Occipital lobe (tissue), 2 donors: ENCODE results near the gene FER1L5. TPM values are rescaled to one million over a fixed set of nuclear protein-coding genes. Genes with fewer than 3 reads are reported as not detected.
A peak's percentile ranks its signal among the peaks of the same experiment; 100 is the strongest.

Experiments used
- DNase-seq: peaks from one replicate; lab custom pipeline; 2025; lab: John Stamatoyannopoulos, UW
- total RNA-seq: library from RNA; depleted of rRNA; stranded (reverse); fragments of >200 nt; gene quantifications from one replicate; pipeline ENCODE4 v1.2.3, GENCODE V29; 2014

FER1L5 gene
- 0.47 TPM for total RNA-seq

DNA sequence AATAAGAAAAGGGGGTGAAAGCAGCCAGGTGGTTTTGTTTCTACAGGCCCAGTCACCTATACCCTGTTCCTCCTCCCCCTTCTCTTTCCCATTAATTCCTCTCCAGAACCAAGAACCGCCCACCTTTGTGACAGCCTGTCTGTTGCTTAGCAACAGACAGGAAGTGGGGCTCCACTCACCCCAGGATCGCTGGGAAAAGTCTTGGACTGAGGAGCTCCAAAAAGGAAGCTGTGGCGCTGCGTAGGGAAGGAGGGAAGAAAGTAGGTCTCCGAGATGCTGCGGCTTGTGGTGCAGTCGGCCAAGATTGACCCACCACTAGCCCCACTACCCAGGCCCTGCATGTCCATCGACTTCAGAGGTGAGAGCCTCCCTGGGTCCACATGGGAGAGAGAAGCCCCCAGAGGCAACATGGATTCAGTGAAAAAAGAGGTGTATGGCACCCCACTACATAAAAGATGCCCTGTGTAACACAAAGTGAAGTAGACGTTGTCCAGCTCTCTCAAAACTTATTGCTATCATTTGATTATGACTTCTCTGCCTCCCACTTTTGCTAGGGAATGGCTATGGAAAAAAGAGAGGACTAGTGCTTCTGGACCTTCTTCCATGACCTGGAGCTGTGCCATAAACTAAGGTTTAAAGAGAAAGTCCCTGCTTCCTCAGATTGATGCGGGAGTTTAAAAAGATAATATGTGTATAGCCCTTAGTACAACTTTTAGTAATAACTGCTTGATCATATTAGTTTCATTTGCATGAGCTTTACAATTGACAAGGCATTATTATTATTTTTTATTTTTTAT, at the start of gene FER1L5:
FER1L5 (plus strand) TSS at position 201 of the 797 bp plus-strand sequence; CDS start at position 274, 73 bp downstream.
- DNase-seq: peak; percentile 47

DNA sequence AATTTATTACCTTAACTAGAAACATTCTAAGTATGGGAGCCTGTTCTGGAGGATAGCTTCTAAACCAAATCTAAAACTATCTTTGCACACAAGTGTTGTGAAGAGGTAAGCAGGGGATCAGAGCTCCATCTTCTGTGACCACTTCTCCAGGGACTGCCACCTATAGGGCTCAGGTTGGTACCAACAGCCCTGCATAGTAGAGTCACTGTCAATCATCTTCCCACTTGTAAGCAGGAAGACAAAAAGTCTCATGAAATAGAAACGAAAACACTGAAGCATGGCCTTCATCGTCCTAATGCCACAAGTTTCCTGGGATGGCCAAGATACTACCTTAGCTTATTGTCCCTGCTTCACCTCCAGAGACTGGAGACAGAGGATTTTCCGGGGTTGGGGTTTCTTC, 48.3 kb upstream of the FER1L5 start:
- DNase-seq: no peak

DNA sequence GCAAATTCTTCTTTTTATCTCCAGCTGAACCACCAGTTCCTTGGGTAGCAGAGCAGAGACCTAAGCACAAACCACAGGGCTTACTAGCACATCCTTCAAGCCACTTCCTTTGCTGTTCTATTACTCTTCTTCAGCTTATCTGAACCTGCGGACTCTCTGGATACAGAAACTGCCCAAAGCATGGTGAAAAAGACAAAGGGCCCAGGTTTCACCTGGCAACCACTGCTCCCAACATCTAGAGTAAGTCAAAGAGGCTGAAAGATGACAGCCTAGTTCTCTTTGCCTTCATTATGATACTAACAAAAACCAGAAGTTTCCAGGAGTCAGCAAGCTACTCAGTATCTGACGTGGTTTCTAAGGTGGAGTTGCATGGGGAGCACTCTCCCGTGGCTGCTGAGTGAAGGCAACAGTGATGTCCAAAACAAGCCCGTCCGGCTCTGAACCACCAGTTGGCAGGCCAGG, 47.8 kb upstream of the FER1L5 start:
- DNase-seq: no peak

DNA sequence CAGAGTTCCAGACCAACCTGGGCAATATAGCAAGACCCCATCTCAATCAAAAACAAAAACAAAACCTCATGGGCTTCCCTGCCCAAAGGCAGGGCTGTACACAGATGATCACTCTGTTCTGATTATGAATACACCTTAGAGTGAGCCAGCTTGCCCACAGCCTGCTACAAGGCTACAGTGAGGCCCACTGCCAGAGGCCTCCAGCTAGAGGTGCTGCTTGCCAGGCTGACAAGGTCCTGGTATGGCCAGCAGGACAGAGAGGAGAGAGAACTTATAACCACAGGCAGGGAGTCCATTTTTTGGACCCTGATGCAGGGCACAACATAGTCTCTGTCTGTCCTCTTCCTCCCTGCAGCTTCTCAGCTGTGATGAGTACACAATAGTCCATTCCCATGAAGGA, 46.0 kb upstream of the FER1L5 start:
- DNase-seq: no peak

DNA sequence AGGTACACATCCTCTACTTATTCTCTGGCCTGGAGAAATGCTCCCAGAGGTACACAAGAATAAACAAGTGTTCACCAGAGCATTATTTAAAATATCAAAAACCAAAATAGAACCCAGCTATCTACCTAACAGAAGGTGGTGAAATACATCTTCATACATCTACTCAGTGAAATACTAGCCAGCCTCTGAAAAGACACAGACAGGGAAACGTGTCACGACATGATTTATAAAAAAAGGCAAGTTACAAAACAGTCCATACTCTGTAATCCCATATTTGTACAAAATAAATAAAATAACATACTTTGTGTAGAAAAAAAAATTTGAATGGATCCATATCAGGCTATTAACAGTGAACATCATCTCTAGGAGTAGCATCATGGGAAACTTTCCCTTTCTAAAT, 42.6 kb upstream of the FER1L5 start:
- no peak for DNase-seq

DNA sequence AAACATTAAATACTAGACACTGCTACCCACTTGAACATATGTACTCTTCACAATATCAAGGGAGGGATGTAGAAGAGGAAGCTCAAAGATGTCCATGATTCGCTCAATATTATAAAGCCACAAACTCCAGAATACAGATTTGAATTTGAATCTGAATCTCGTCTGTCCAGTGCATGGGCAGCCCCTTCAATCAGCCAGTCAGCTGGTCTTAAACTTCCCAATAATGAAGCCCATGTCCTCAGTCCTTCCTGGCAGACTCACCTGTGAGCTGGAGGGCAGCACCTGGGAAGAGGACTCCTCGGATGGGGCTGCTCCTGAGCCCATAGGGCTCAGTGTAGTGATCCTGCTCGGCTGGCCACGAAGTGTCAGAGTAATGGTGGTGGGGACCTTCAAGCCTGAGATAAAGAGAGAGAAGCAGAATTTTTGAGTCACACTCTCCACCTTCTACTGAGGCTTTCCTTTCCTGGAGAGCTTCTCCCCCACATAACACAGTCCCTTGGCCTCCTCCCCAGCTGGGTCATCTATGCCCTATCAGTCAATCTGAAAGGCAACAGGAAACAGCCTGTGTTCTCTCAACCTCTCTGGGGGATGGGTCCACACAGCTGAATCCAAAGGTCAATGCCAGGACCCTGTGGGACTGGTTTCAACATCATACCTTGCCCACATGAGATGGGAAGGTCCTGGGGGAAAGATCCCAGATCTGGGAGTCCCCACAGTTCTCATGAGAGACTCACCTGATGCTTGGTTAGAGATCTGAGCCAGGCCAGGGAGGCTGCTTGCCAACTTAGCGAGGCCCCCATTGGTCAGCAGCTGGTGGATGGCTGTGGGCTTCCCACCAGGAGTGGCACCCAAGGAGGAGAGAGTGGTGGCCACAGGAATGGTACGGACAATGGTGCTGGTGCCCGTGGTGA, 40.9 kb upstream of the FER1L5 start:
- DNase-seq: no peak

DNA sequence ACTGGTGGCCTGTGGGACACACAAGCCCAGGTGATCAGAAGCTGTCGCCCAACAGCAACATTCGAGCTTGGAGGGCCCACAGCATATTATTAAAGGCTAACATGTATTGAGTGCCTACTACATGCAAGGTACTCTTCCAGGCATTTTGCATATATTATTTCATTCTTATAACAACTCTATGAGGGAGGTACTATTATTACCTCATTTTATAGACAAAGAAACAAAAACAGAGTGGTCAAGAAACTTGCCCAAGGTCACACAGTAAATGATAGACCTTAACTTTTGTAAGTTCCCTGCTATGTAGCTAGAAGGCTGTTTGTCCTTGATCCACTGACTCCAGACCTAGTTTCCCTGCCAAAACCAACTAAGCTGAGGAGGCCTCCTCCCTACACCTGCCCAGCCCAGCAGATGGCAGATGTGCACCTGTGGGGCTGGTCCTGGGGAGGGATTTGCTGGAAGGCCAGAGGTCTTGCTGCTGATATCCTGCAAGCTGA, 40.2 kb upstream of the FER1L5 start:
- no peak for DNase-seq

DNA sequence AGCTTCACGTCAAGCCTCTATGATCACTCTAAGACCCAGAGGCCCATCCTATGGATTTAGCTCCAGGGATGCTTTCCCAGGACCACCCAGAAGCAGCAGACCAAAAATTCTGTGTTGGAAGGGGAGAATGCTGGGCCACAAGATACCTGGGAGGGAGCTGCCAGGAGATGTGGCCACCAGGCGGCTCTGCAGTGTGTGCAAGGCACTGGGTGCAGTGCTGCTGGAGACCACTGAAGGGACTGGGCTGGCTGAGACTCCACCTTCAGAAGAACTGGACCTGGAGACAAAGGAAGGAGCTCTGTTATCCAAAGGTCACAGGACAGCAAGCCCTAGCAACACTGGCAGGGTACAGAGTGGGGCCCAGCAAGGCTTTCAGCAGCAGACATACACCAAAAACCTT, 38.5 kb upstream of the FER1L5 start:
- DNase-seq: no peak

DNA sequence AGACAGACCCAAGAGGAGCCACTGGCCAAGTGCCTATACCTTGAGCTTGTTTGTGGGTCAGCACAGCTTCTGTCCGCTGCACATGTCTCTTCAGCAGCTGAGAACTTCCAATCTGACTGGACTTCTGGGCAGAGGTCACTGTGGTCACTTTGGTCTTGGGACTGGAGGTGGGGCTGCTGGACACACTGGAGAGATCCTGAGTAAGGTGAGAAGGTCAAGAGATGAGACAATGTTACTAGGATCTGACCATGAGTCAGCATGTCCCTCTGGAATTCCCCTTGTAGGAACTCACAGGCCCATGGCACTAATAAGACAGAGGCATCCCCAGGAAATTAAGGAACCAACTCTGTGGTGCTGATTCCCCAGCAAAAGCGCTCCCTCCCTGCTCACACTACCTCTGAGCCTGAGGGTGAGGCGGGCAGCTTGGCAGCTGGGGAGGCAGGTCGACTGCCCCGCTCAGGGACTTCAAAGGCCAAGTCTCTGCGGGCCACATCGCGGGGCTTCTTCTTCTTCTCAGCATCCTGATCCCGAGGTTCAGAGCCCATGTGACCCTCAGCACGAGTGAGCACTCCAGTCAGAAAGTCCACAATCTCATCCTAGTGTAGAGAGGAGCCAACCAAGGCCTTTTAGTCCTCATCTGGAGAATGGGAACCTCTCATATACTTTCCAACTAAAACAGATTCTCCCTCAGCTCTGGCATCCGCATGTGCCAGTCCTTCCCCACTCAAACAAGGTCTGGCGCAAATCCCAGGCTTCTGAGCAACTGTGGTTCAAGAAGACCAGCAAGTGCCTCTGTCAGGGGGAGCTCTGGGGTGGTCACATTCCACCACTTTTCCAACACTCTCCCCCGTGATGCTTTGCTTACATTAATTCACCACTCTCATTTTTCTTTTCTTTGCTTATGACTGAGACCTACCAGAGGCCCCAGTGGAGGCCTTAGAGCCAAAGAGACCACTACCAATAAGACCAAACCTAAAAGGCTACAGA, 33.8 kb upstream of the FER1L5 start:
- DNase-seq: no peak

DNA sequence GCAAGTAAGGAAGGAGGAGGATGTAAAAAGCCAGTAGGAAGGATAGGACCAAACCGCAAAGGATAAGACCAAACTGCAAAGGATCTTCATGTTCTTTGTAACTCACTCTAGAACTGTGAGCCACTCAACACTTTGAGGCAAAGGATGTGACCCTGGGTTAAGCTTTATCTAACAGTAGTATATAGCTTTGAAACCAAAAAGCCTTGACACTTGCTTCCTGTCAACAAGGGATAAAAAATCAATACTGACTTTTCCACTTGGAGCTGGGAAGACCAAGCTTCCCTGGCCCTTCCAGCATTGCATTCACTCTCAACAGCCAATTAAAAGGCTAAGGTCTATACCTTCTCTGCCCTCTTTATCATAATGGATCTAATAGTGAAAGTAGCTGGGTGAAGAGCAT, 26.4 kb upstream of the FER1L5 start:
- DNase-seq: no peak

DNA sequence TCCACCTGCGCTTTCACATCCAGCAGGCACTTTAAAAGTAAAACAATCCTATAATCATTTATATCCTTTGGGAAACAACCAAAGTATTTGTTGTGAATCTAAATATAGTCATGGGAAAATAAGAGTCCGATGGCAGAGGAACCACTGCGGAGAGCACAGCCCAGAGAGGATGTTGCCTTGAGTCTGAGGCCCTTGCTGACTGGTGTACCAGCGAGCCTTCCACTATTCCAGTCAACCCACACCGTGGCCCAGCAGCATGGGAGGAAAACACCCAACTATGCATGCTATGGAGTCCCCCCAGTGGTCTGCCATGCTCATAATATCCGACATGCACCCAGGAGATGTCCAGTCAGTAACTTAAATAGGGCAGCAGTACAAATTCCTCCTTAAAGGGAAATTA, 26.0 kb upstream of the FER1L5 start:
- no peak for DNase-seq

DNA sequence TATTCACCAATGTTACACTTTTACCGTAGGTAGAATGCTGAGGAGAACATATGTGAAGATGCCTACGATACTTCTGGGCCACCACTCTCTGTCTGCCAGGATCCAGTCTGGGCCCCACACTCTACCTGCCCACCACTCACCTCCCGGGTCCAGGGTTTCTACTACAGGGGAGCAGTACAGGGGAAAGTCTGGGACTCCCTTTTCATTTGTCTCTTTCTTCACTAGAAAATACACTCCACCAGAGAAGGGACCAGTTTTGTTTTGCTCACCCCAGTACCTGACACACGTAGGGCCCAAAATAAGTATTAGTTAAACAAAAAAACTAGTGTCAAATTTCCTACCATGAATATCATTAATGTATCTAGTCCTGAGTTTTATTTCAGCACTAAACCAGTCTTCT, 25.6 kb upstream of the FER1L5 start:
- DNase-seq: no peak

DNA sequence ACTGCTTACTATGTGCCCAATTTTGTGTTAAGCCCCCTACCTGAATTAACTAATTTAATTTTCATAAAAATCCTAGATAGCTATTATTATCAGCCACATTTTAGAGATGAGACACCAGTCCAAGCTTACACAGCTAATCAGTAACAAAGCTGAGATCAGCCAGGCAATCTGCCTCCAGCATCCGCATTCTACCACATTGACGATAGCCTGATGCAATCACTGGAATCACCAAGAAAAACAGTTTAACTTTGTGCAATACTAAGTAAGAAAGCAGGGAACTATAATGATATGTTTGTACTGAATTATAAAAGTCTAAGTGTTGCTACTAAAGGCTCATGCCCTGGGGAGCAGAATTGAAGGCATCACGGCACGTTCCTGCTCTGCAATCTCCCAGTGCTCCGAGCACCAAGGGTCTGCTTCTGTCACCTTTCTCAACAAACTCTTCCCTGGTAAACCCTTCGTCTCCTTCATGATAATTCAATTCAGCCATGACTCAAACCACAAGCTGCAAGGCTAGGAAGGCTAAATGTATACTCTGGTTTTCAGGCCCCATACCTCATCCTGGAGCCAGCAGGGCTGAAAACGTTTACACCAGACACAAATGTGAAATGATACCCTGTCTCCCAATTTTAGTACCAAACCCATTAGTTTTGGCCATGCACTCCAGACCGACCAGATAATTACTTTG, 23.8 kb upstream of the FER1L5 start:
- DNase-seq: no peak

DNA sequence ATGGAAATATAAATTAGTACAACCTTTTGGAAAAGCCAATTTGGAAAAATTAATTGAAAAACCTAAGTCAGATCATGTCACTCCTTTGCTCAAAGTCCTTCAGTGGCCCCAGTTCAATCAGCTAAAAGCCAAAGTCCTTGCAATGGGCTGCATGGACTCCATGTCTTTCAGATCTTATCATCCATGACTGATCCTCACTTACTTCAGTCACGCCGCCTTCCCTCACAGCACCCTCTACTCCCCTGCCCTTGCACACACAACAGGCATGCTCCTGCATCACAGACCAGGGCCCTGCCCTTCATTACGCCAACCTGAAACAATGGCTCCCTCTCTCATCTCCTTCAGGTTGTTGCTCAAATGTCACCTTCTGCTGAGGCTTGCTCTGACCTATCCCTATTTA, 20.0 kb upstream of the FER1L5 start:
- DNase-seq: no peak

DNA sequence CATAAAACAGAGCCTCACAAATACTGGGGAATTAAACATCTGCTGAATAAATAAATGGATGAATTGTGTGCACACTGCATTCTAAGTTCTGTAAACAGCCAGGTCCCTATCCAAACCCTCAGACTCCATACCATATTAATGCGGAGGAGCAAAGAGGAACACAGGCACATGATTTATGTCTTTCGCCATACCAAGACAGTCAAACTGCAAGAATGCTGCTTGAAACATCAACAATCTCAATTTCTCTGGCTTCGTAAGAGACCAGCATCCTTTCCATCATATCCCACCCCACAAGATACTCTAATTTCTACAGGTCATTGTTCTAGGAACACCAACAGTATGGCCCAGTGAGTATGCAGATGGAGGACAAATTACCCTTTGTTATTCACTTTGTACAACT, 19.4 kb upstream of the FER1L5 start:
- no peak for DNase-seq

DNA sequence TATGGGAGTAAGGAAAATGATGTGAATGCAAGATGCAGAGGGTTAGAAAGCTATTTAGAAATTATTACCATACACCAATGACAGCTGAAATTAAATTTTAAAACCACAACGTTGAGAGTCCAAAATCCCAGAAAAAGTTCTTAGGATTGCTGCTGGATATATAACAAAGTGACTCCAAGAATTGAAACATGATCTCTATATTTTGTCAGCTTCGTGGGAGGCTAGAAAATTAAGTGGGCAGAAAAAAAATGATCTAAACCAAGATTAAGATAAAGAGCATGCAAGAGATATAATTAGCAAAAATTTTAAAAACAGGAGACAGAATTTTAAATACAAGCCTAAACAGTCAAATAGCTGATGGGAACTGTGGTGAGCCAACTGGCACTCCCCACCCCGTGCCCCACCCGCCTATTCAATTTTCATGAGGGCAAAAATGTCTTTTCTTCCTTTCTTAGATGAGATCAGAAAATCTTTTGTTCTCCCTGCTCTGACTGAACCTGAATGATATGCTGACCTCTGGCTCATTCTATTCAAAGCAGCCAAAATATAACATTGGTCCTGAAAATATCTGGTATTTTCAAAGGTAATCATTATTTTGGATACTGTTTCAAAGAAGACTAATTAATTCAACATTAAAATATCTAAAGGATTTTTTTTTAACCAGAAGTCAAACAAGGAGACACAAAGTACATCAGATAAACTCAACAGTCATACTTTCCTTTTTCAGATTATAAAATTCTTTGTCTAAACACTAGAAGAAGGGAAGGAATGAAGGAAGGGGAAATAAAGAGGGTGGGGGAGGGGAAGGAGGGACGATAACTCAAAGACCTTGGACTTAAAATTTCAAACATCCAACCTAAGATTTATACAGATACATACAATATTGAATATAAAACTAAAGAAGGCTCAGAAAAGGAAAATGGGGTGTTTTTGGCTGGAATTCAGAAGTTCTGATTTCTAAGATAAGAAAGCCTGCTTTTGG, 16.7 kb upstream of the FER1L5 start:
- DNase-seq: no peak

DNA sequence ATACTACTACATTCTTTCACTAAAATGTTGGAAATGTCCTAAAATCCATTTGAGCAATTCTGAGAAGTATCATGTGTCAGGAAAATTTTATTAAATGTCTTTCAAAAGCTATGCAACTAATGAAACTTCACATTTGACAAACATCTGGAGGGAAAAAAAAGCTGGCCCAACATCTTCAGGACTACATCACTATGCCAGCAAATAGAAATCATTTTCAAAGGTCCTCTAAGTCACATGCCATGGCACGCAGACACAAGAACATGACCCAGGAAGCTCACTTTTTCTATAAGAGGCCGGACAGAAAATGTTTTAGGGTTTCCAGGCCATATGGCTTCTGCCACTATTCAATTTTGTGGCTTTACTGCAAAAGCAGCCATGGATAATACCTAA, 16.0 kb upstream of the FER1L5 start:
- no peak for DNase-seq

DNA sequence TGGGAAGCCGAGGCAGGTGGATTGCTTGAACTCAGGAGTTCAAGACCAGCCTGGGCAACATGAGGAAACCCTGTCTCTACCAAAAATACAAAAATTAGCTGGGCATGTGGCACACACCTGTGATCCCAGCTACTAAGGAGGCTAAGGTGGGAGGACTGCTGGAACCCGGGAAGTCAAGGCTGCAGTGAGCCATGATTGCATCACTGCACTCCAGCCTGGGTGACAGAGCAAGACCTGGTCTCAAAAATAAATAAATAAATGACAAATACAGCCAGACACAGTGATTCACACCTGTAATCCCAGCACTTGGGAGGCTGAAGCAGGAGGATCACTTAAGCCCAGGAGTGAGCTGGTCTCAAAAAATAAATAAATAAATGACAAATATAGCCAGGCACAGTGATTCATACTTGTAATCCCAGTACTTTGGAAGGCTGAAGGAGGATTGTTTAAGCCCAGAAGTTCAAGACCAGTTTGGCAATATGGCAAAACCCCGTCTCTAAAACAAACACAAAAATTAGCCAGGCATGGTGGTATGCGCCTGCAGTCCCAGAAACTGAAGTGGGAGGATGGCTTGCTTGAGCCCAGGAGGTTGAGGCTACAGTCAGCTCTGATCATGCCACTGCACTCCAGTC, 10.6 kb upstream of the FER1L5 start:
- DNase-seq: no peak

DNA sequence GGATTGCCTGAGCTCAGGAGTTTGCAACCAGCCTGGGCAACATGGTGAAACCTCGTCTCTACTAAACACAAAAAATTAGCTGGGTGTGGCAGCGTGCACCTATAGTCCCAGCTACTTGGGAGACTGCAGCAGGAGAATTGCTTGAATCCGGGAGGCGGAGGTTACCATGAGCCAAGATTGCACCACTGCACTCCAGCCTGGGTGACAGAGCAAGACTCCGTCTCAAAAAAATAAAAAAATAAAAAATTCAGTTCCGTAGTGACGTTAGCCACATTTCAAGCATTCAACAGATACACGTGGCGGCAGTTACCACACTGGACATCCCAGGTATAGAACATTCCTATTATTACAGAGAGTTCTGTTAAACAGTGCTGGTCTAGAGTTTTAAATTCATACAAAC, 8.9 kb upstream of the FER1L5 start:
- no peak for DNase-seq
